Measurements from ENCODE around the gene SERPINC1.

DNA sequence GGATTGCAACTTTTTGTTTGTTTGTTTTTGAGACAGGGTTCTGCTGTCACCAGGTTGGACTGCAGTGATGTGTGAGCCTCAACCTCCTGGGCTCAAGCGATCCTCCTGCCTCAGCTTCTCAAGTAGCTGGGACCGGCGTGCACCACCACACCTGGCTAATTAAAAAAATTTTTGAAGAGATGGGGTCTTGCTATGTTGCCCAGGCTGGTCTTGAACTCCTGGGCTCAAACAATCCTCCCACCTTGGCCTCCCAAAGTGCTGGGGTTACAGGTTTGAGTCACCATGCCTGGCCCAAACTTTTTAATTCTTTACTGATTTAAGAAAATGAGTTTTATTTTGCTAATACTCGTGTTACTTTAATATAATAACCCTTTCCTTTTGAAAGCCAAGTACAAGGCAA, 31.5 kb upstream of the SERPINC1 start:
- TF ChIP-seq, protein P1, sequence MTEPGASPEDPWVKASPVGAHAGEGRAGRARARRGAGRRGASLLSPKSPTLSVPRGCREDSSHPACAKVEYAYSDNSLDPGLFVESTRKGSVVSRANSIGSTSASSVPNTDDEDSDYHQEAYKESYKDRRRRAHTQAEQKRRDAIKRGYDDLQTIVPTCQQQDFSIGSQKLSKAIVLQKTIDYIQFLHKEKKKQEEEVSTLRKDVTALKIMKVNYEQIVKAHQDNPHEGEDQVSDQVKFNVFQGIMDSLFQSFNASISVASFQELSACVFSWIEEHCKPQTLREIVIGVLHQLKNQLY (CRISPR knock-in tag; conservative IDR thresholded peaks at IDR 0.05), result no peak
- TF ChIP-seq SP1 (CRISPR knock-in tag; IDR thresholded peaks at IDR 0.05) (no peak), ZFX (CRISPR knock-in tag; IDR thresholded peaks at IDR 0.05) (no peak), BDP1 (IDR thresholded peaks at IDR 0.05; ENCODE audit: insufficient read depth, insufficient read length) (no peak)

All from K562 (cell line).